ENCODE data around the gene COX8C. TPM values are rescaled to one million over a fixed set of nuclear protein-coding genes. Genes with fewer than 3 reads are reported as not detected.

Gene COX8C
- total and polyA plus RNA-seq, 4 donors: not detected

GRCh38 chr14:93299416-93299815, 47.6 kb upstream of the COX8C start:
- H3K36me3 ChIP-seq (ENCODE audit: control insufficient read depth in 4 of 4, insufficient read depth in 3 of 4, low read depth in 1 of 4, low read length in 3 of 4): no peaks in the 10 kb centered on the region
- H3K9ac ChIP-seq (ENCODE audit: low read depth in 1 of 2, low read length in 2 of 2): no peak overlapping the region
- no peaks in the 10 kb centered on the region for H3K4me1 ChIP-seq (ENCODE audit: control insufficient read depth in 4 of 4, insufficient read depth in 4 of 4, low read length in 3 of 4)
- no peaks in the 10 kb centered on the region for H3K9me3 ChIP-seq (ENCODE audit: control insufficient read depth in 4 of 4, low read length in 3 of 4)
- no peaks in the 10 kb centered on the region for H3K27me3 ChIP-seq (ENCODE audit: control insufficient read depth in 4 of 4, insufficient read depth in 4 of 4, low read length in 3 of 4)
- H3K4me3 ChIP-seq (ENCODE audit: low read depth in 1 of 3, low read length in 3 of 3): no peak overlapping the region
- TF ChIP-seq YY1 (IDR thresholded peaks at IDR 0.05) (no peak), SP1 (IDR thresholded peaks at IDR 0.05) (no peak), REST (IDR thresholded peaks at IDR 0.05) (no peak), ATF3 (IDR thresholded peaks at IDR 0.05) (no peak), ZBTB33 (IDR thresholded peaks at IDR 0.05) (no peak), NR2F2 (IDR thresholded peaks at IDR 0.05) (no peak), JUND (IDR thresholded peaks at IDR 0.05) (no peak), EGR1 (IDR thresholded peaks at IDR 0.05; ENCODE audit: low read depth in 2 of 2) (no peak), FOXA2 (IDR thresholded peaks at IDR 0.05) (no peak), FOXA1 (IDR thresholded peaks at IDR 0.05) (no peak), MAX (IDR thresholded peaks at IDR 0.05) (no peak), CTCF (IDR thresholded peaks at IDR 0.05; ENCODE audit: low read depth, low read length, missing input control) (no peak), RAD21 (IDR thresholded peaks at IDR 0.05) (no peak), HNF4A (conservative IDR thresholded peaks at IDR 0.05) (no peak), RXRA (IDR thresholded peaks at IDR 0.05) (no peak), GABPA (IDR thresholded peaks at IDR 0.05 in 1 of 2, conservative IDR thresholded peaks at IDR 0.05 in 1 of 2) (no peak)
- H3K27ac ChIP-seq (ENCODE audit: low read depth in 1 of 2, low read length in 2 of 2): no peak overlapping the region
- DNase-seq (ENCODE audit: low spot score): no peak
- 96% methylated on average over 3 of the region's 3 CpGs for WGBS

- Histone ChIP-seq H3K4me3 (ENCODE audit: low read depth in 1 of 3, low read length in 3 of 3) (no peak overlapping the region), H3K27me3 (ENCODE audit: control insufficient read depth in 4 of 4, insufficient read depth in 4 of 4, low read length in 3 of 4) (no peaks in the 10 kb centered on the region), H3K36me3 (ENCODE audit: control insufficient read depth in 4 of 4, insufficient read depth in 3 of 4, low read depth in 1 of 4, low read length in 3 of 4) (no peaks in the 10 kb centered on the region), H3K4me1 (ENCODE audit: control insufficient read depth in 4 of 4, insufficient read depth in 4 of 4, low read length in 3 of 4) (no peaks in the 10 kb centered on the region), H3K9ac (ENCODE audit: low read depth in 1 of 2, low read length in 2 of 2) (no peak overlapping the region), H3K9me3 (ENCODE audit: control insufficient read depth in 4 of 4, low read length in 3 of 4) (no peaks in the 10 kb centered on the region), H3K27ac (ENCODE audit: low read depth in 1 of 2, low read length in 2 of 2) (no peak overlapping the region)
- DNase-seq (ENCODE audit: low spot score): no peak
- WGBS: 76% methylated on average over 6 of the region's 6 CpGs
- no peak for TF ChIP-seq TAF1 (conservative IDR thresholded peaks at IDR 0.05)
- TF ChIP-seq MAX (IDR thresholded peaks at IDR 0.05): no peak
- TF ChIP-seq GABPA (IDR thresholded peaks at IDR 0.05 in 1 of 2, conservative IDR thresholded peaks at IDR 0.05 in 1 of 2): no peak
- TF ChIP-seq EGR1 (IDR thresholded peaks at IDR 0.05; ENCODE audit: low read depth in 2 of 2): no peak
- TF ChIP-seq ZBTB33 (IDR thresholded peaks at IDR 0.05): no peak
- TF ChIP-seq REST (IDR thresholded peaks at IDR 0.05): no peak
- TF ChIP-seq FOXA1 (IDR thresholded peaks at IDR 0.05): no peak
Observed at GRCh38 chr14:93299866-93300265, 47.1 kb upstream of the COX8C start.

Measured in liver (tissue), 9 donors.